ENCODE measurements around the gene AP1S3. TPM values are rescaled to one million over a fixed set of nuclear protein-coding genes. Genes with fewer than 3 reads are reported as not detected.

The AP1S3 gene
- total RNA-seq, 1 experiment from 2014 or later = 66.3 TPM

DNA sequence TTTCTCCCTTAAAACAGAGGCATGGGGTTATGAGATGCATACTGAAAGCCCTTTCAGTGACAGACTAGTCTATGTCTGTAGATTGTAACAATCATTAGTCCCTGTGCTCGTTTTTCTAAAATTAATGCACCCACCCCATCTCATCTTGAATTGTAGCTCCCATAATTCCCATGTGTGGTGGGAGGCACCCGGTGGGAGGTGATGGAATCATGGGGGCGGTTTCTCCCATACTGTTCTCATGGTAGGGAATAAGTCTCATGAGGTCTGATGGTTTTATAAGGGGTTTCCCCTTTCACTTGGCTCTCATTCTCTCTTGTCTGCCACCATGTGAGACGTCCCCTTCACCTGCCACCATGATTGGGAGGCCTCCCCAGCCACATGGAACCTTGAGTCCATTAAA, 100.9 kb downstream of the AP1S3 start:
- no peak for DNase-seq (ENCODE audit: low read depth, low spot score)
- no TSS peak for BruUV-seq (replicated peaks)
- Histone ChIP-seq H3K4me3 (ENCODE audit: low read depth in 2 of 2, low read length in 2 of 2) (no peak overlapping the region), H3K4me1 (ENCODE audit: control insufficient read depth, insufficient read depth, low read length) (no peaks in the 10 kb centered on the region), H3K27ac (ENCODE audit: low read length) (no peak overlapping the region), H3K36me3 (ENCODE audit: control insufficient read depth, insufficient read depth, low read length) (no peaks in the 10 kb centered on the region), H3K27me3 (ENCODE audit: control insufficient read depth, insufficient read depth, low read length) (no peaks in the 10 kb centered on the region), H3K9me3 (ENCODE audit: control insufficient read depth, insufficient read depth, low read depth, low read length) (no peaks in the 10 kb centered on the region; the same call in 1 of the 2 replicates)
- TF ChIP-seq TCF7L2 (IDR thresholded peaks at IDR 0.05; ENCODE audit: low read depth, low read length) (no peak), POLR2AphosphoS5 (IDR thresholded peaks at IDR 0.05; ENCODE audit: low read depth, low read length) (no peak), CTCF (IDR thresholded peaks at IDR 0.05) (no peak), SIN3A (IDR thresholded peaks at IDR 0.05; ENCODE audit: borderline replicate concordance, insufficient read depth, low read depth, low read length) (no peak)
- TF ChIP-seq, protein P1, sequence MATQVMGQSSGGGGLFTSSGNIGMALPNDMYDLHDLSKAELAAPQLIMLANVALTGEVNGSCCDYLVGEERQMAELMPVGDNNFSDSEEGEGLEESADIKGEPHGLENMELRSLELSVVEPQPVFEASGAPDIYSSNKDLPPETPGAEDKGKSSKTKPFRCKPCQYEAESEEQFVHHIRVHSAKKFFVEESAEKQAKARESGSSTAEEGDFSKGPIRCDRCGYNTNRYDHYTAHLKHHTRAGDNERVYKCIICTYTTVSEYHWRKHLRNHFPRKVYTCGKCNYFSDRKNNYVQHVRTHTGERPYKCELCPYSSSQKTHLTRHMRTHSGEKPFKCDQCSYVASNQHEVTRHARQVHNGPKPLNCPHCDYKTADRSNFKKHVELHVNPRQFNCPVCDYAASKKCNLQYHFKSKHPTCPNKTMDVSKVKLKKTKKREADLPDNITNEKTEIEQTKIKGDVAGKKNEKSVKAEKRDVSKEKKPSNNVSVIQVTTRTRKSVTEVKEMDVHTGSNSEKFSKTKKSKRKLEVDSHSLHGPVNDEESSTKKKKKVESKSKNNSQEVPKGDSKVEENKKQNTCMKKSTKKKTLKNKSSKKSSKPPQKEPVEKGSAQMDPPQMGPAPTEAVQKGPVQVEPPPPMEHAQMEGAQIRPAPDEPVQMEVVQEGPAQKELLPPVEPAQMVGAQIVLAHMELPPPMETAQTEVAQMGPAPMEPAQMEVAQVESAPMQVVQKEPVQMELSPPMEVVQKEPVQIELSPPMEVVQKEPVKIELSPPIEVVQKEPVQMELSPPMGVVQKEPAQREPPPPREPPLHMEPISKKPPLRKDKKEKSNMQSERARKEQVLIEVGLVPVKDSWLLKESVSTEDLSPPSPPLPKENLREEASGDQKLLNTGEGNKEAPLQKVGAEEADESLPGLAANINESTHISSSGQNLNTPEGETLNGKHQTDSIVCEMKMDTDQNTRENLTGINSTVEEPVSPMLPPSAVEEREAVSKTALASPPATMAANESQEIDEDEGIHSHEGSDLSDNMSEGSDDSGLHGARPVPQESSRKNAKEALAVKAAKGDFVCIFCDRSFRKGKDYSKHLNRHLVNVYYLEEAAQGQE (IDR thresholded peaks at IDR 0.05; ENCODE audit: insufficient read depth in 1 of 2, low read depth in 2 of 2, low read length in 1 of 2) = no peak
- POLR2A ChIA-PET = no interaction called here
- CTCF ChIA-PET = no interaction called here
- intact Hi-C loops (cut with micrococcal nuclease; ENCODE audit: unreplicated experiment) = no loop called here
- in situ Hi-C loops (cut with HindIII; ENCODE audit: low pct_unique_long_range_greater_than_20kb, low sequenced_read_pairs) = no loop called here
- no peak for ATAC-seq

GRCh38 chr2:223735659-223736244, 101.6 kb downstream of the AP1S3 start:
- ChIA-PET POLR2A (no interaction called here), CTCF (no interaction called here)
- no peak overlapping the region for H3K4me3 ChIP-seq (ENCODE audit: low read depth in 2 of 2, low read length in 2 of 2)
- TF ChIP-seq SIN3A (IDR thresholded peaks at IDR 0.05; ENCODE audit: borderline replicate concordance, insufficient read depth, low read depth, low read length) (no peak), POLR2AphosphoS5 (IDR thresholded peaks at IDR 0.05; ENCODE audit: low read depth, low read length) (no peak), CTCF (IDR thresholded peaks at IDR 0.05) (no peak), TCF7L2 (IDR thresholded peaks at IDR 0.05; ENCODE audit: low read depth, low read length) (no peak)
- TF ChIP-seq, protein P1 (IDR thresholded peaks at IDR 0.05; ENCODE audit: insufficient read depth in 1 of 2, low read depth in 2 of 2, low read length in 1 of 2) = no peak
- no peaks in the 10 kb centered on the region for H3K36me3 ChIP-seq (ENCODE audit: control insufficient read depth, insufficient read depth, low read length)
- no peaks in the 10 kb centered on the region for H3K27me3 ChIP-seq (ENCODE audit: control insufficient read depth, insufficient read depth, low read length)
- no peak overlapping the region for H3K27ac ChIP-seq (ENCODE audit: low read length)
- in situ Hi-C loops (cut with HindIII; ENCODE audit: low pct_unique_long_range_greater_than_20kb, low sequenced_read_pairs) (no loop called here), intact Hi-C loops (cut with micrococcal nuclease; ENCODE audit: unreplicated experiment) (no loop called here)
- H3K4me1 ChIP-seq (ENCODE audit: control insufficient read depth, insufficient read depth, low read length) = no peaks in the 10 kb centered on the region
- DNase-seq (ENCODE audit: low read depth, low spot score) = peak; percentile 39
- peak; percentile 63; the same call in 1 of the 2 replicates for ATAC-seq
- BruUV-seq (replicated peaks) = no TSS peak
- H3K9me3 ChIP-seq (ENCODE audit: control insufficient read depth, insufficient read depth, low read depth, low read length) = no peaks in the 10 kb centered on the region; the same call in 1 of the 2 replicates
